Measurements from ENCODE around the gene FAM193A.

FAM193A gene

DNA sequence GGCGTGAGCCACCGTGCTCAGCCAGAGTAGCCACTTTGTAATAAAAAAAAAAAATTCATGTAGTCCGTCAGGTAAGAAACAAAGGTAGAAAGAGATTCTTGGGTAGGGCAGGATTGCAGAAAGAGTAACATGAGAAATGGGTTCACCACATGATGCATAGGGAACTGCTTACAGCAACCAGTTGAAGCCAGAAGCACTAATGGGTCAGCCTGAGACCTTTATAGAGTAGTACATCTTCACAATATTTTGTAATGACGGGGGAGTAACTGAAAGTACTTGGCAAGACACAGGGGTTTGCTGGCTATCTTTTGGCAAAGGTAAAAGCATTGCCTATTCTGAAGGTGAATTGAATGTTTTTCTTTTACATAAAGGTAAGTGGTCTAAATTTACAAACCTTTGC, 29.1 kb downstream of the FAM193A start:
- CTCF ChIA-PET: no interaction called here

GRCh38 chr4:2570036-2570435, 33.6 kb downstream of the FAM193A start:
- DNase-seq (ENCODE audit: low spot score): no peak
- H3K27ac ChIP-seq: no peak overlapping the region
- CTCF ChIA-PET: no interaction called here
- TF ChIP-seq, protein P1, sequence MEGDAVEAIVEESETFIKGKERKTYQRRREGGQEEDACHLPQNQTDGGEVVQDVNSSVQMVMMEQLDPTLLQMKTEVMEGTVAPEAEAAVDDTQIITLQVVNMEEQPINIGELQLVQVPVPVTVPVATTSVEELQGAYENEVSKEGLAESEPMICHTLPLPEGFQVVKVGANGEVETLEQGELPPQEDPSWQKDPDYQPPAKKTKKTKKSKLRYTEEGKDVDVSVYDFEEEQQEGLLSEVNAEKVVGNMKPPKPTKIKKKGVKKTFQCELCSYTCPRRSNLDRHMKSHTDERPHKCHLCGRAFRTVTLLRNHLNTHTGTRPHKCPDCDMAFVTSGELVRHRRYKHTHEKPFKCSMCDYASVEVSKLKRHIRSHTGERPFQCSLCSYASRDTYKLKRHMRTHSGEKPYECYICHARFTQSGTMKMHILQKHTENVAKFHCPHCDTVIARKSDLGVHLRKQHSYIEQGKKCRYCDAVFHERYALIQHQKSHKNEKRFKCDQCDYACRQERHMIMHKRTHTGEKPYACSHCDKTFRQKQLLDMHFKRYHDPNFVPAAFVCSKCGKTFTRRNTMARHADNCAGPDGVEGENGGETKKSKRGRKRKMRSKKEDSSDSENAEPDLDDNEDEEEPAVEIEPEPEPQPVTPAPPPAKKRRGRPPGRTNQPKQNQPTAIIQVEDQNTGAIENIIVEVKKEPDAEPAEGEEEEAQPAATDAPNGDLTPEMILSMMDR (conservative IDR thresholded peaks at IDR 0.05; ENCODE audit: low read depth): no peak
- POLR2A ChIA-PET (ENCODE audit: low non-redundant PET): no interaction called here

More for the DNA sequence above, 29.1 kb downstream of the FAM193A start:
- DNase-seq (ENCODE audit: low spot score): no peak
- no peak overlapping the region for H3K27ac ChIP-seq
- POLR2A ChIA-PET (ENCODE audit: low non-redundant PET): no interaction called here
- TF ChIP-seq, protein P1 (conservative IDR thresholded peaks at IDR 0.05; ENCODE audit: low read depth): no peak

DNA sequence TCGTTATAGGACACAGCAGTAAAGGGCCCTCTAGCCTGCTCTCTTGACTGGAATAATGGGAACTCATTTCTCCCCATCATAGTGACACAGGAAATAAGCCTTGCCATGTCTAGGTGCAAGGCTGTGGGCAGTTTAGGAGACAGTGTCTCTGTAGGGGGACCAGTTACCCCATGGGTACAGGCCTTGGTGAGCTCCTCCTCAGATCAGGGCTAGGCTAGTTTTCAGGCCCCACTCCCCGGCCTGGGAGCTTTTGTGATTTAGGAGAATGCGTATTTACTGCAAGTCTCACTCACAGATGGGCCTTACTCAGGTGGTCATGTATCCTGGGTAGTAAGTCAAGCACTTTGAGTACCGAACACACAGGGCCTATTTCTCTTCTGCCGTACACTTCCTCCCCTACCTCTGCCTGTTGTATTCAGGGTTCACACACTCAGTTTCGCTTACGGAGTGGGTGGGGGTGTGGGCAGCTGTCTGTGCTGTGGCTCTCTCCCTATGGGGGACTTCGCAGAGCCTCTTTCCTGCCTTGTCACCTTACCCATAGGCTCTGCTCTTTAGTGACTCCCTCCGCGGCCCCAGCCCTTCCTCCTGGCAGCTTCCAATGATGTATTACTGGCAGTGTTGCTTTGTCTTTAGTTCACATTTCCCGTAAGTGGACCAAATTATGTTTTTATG, 34.2 kb downstream of the FAM193A start:
- TF ChIP-seq, protein P1 (conservative IDR thresholded peaks at IDR 0.05; ENCODE audit: low read depth): no peak
- CTCF ChIA-PET: no interaction called here

GRCh38 chr4:2572076-2572475, 35.6 kb downstream of the FAM193A start:
- no peak overlapping the region for H3K27ac ChIP-seq
- POLR2A ChIA-PET (ENCODE audit: low non-redundant PET): no interaction called here
- CTCF ChIA-PET: interaction anchor here (0.7 kb wide), 2 partner anchors 17 to 39 kb away, joined by 4 read pairs; no protein-coding TSS in a partner anchor
- DNase-seq (ENCODE audit: low spot score): no peak
- TF ChIP-seq, protein P1 (conservative IDR thresholded peaks at IDR 0.05; ENCODE audit: low read depth): no peak

More for the DNA sequence above, 34.2 kb downstream of the FAM193A start:
- H3K27ac ChIP-seq: no peak overlapping the region
- no peak for DNase-seq (ENCODE audit: low spot score)
- POLR2A ChIA-PET (ENCODE audit: low non-redundant PET): no interaction called here

GRCh38 chr4:2572866-2573265, 36.4 kb downstream of the FAM193A start:
- H3K27ac ChIP-seq: no peak overlapping the region
- no peak for DNase-seq (ENCODE audit: low spot score)
- TF ChIP-seq, protein P1 (conservative IDR thresholded peaks at IDR 0.05; ENCODE audit: low read depth): no peak
- ChIA-PET CTCF (no interaction called here), POLR2A (ENCODE audit: low non-redundant PET) (no interaction called here)

GRCh38 chr4:2574009-2574408, 37.6 kb downstream of the FAM193A start:
- no peak for DNase-seq (ENCODE audit: low spot score)
- ChIA-PET CTCF (no interaction called here), POLR2A (ENCODE audit: low non-redundant PET) (no interaction called here)
- TF ChIP-seq, protein P1 (conservative IDR thresholded peaks at IDR 0.05; ENCODE audit: low read depth): no peak
- H3K27ac ChIP-seq: no peak overlapping the region
